MM.1S (cell line): Measurements from ENCODE around the gene USP13.

Source experiments
- EZH2 ChIP-seq: fragments of 300-600 bp; sonication (generic); optimal IDR thresholded peaks from 2 replicates; pipeline ENCODE3; 2017; ENCODE audit warnings: low read depth, mild to moderate bottlenecking, antibody characterized with exemption, low read length, mixed read lengths
- TF ChIP-seq, protein P1 (sequence below): fragments of 300-600 bp; sonication (generic); IDR thresholded peaks from 2 replicates; pipeline ENCODE4 v1.5.1; 2016; ENCODE audit warnings: antibody characterized with exemption, low read length, mixed read lengths

GRCh38 chr3:179822296-179822695 lies 169.5 kb downstream of the USP13 start:
- TF ChIP-seq, protein P1, sequence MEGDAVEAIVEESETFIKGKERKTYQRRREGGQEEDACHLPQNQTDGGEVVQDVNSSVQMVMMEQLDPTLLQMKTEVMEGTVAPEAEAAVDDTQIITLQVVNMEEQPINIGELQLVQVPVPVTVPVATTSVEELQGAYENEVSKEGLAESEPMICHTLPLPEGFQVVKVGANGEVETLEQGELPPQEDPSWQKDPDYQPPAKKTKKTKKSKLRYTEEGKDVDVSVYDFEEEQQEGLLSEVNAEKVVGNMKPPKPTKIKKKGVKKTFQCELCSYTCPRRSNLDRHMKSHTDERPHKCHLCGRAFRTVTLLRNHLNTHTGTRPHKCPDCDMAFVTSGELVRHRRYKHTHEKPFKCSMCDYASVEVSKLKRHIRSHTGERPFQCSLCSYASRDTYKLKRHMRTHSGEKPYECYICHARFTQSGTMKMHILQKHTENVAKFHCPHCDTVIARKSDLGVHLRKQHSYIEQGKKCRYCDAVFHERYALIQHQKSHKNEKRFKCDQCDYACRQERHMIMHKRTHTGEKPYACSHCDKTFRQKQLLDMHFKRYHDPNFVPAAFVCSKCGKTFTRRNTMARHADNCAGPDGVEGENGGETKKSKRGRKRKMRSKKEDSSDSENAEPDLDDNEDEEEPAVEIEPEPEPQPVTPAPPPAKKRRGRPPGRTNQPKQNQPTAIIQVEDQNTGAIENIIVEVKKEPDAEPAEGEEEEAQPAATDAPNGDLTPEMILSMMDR, result no peak
- no peak for TF ChIP-seq EZH2
